Mononuclear cell (primary cell): ENCODE results near the gene AMOT. TPM values are rescaled to one million over a fixed set of nuclear protein-coding genes. Genes with fewer than 3 reads are reported as not detected.

Source experiments
- H3K27me3 ChIP-seq: 2 replicates; pipeline ENCODE4 v1.6.0; 2011; ENCODE audit warnings: low read length, control low read depth; ENCODE audit not compliant: insufficient read depth
- H3K4me1 ChIP-seq: 2 replicates; pipeline ENCODE4 v1.5.1; 2011; ENCODE audit warnings: mild to moderate bottlenecking, low read length, control low read depth; ENCODE audit not compliant: insufficient read depth
- H3K4me3 ChIP-seq: 2 replicates; pipeline ENCODE4 v1.5.1; 2011; ENCODE audit warnings: mild to moderate bottlenecking, low read length, moderate library complexity
- H3K9me3 ChIP-seq: 2 replicates; pipeline ENCODE4 v1.5.1; 2011; ENCODE audit warnings: low read depth, mild to moderate bottlenecking, control low read depth, low read length
- total RNA-seq: library from RNA; depleted of rRNA; stranded (reverse); fragments of >200 nt; gene quantifications from one replicate; pipeline ENCODE4 v1.2.3, GENCODE V29; 2012

The AMOT gene
- total RNA-seq, 1 donor = 0.52 TPM

DNA sequence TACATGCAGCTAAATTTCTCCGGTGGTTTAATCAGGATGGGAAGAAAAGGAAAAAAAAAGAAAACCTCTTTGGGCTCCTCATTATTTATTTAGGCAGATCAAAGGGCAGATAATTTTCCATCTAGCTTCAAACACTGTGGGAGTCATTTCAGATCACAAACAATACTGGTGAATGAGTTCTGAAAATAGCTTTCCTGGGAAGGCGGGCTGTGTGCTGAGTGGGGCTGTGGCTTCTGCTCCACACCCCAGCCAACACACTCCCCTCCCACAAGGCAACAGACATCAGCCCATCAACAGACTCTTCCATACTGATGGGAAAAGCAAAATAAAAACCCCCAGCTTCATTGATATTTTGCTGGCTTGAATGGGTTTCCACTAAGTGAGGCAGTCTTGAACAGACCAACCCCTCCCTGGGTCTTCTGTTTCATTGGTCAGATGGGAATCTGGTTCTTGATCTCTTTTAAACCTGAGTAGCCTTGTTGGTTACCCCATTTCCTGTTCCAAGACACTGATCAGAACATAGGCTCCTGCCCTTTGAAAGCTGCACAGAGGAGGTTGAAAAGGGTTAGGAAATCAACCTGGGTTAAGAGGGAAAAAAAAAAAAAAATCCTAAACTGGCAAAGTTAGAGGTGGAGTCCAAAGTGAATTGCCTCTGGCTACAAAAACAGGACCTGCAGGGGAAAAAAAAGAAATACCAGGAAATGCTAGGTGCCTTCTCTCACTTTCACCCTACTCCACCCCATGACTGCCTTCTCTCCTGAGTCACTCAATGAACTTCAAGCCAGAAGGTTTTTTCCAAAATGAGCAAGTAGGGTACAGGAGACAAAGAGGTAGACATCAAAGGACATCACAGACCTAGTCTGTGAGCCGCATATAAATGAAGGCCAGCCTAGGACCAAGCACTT, 20.0 kb downstream of the AMOT start:
- H3K27me3 ChIP-seq = no peaks in the 10 kb centered on the region
- no peak overlapping the region for H3K4me3 ChIP-seq
- no peaks in the 10 kb centered on the region for H3K4me1 ChIP-seq
- no peaks in the 10 kb centered on the region for H3K9me3 ChIP-seq

DNA sequence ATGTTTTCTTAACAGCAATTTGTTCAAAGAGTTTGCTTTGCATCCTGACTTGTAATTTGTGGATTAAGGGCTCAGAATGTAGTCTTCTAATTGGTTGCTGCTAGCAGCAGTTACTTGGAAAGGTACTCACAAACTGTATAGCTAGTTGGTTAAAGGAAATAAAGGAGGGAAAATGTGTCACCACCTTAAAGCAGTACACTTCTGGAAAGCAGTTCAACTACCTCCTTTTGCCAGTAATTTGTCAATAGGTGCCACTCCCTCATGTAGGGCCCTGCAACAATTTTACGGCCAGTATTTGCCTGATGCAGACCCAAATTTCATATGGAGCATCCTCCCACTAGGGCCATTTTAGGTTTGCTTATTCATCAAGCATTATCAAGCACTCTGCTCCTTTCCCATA, 20.8 kb downstream of the AMOT start:
- no peaks in the 10 kb centered on the region for H3K27me3 ChIP-seq
- no peaks in the 10 kb centered on the region for H3K9me3 ChIP-seq
- no peak overlapping the region for H3K4me3 ChIP-seq
- no peaks in the 10 kb centered on the region for H3K4me1 ChIP-seq

DNA sequence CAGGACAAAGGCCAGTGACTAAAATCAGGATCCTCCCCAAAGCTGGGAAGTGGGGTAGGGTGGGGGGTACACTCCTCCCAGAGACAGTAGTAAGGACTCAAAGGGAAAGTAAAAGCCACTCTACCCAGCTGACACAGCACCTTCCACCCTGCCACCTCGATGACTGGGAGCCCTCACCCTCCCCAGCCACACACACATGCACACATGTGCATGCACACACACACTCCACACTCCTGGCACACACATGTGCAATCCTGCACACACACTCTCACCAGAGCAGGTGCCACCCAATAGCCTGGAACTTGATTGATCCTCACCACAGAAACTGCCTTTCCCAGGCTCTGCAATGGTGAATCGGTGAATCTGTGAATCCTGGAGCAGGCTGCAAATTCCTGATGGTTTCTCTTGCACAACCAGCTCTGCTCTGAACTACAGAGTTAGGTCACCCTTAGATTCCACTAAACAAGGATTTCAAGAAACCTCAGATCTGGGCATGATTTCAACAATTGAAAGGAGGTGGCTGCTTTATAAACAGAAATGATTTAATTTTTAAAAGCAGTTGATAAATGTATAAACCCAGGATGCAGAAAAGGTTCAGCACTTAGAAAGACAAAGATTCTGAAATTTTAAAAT, 21.5 kb downstream of the AMOT start:
- Histone ChIP-seq H3K27me3 (no peaks in the 10 kb centered on the region), H3K9me3 (no peaks in the 10 kb centered on the region), H3K4me3 (no peak overlapping the region), H3K4me1 (no peaks in the 10 kb centered on the region)

DNA sequence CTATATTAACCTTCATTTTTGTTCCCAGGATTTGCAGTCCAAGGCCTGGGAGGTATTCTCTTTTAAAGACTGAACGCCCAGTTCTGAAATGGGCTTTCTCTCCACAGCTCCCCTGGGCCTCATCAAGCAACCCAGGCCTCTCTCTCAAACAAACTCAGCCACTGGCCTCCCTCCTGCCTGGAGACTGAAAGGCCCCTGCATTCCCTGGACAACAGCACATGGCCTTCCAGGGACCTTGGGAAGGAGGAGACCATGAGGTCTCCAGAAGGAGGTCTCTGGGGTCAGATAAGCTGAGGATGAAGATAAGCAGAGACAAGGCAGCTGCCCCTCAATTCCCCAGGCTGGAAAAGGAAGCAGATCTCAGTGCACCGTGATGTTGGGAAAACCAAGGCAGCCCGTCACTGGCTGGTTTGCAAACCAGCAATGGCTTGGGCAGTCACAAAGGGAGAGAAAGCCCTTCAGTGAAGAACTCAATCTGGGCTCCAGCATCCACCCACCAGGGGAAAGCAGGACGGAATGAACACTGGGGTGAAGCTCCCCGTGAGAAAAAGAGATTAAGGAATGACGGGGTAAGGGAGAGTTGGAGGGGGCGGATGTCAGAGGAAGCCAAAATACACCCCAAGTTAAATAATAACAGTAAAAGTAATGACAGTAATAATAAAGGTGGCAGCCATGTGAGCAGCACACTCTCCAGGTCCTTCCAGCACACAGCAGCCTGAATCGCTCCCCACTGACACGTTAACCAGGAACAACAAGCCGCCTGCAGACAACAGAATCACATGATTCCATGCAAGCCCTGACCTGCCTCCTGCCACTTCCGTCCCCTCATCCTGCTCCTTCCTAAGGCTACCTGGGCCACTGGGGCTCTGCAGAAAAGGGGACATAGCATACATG, 22.3 kb downstream of the AMOT start:
- Histone ChIP-seq H3K27me3 (no peaks in the 10 kb centered on the region), H3K4me1 (no peaks in the 10 kb centered on the region), H3K4me3 (no peak overlapping the region), H3K9me3 (no peaks in the 10 kb centered on the region)

DNA sequence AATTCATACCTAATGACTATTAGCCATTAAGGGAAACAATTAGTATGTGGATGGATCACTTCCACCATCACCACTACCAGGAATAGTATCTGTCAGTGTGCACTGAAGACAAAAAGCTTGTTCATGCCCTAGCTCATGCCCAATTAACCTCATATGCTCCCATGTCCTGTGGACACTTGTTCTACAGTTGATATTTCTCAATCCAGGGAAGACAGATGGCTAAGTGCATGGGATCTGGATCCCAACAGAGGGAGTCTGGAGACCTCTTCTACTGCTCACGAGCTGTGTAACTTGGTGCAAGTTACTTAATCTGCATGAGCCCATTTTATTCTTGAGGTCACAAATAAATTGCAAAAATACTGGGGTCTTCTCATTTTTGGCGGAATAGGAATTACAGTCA, 23.7 kb downstream of the AMOT start:
- Histone ChIP-seq H3K9me3 (no peaks in the 10 kb centered on the region), H3K27me3 (no peaks in the 10 kb centered on the region), H3K4me1 (no peaks in the 10 kb centered on the region), H3K4me3 (no peak overlapping the region)

DNA sequence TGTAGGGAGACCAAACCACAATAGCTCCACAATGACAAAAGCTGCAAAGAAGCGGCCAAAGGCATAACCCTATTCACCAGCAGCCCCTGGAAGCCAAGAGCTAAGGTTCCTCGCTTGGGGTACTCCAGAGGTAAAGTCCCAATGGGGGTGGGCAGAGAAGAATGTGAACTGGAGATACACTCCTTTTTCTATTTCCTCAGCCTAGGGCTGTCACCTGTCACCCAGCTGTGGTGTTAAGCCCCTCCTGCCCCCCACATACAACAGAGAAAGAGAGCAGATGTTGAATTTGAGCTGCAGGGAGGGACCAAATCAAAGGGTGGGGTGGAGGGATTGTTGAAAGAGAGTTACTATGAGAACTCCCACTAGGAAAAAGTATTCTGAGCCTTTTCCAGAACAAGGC, 26.1 kb downstream of the AMOT start:
- Histone ChIP-seq H3K4me1 (no peaks in the 10 kb centered on the region), H3K9me3 (no peaks in the 10 kb centered on the region), H3K4me3 (no peak overlapping the region), H3K27me3 (no peaks in the 10 kb centered on the region)

DNA sequence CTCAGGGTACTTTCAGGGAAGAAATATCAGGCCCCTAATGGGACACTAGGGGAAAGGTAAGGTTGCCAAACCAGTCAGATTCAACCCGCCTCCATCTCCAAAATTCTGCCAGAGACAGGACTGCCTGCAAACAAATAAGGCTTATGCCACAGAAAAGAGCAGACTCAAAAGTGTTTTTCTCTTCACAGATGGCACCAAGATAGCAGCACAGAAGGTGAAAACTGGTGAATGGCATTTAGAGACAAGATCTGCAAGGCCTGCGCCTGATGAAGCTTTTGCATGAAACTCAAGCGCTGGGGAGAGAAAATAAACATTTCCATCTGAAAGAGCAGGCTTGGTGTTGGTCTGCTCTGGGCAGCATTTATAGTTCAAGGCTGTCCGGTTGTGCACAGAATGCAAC, 27.9 kb downstream of the AMOT start:
- no peak overlapping the region for H3K4me3 ChIP-seq
- H3K4me1 ChIP-seq = no peaks in the 10 kb centered on the region
- H3K27me3 ChIP-seq = no peaks in the 10 kb centered on the region
- no peaks in the 10 kb centered on the region for H3K9me3 ChIP-seq

DNA sequence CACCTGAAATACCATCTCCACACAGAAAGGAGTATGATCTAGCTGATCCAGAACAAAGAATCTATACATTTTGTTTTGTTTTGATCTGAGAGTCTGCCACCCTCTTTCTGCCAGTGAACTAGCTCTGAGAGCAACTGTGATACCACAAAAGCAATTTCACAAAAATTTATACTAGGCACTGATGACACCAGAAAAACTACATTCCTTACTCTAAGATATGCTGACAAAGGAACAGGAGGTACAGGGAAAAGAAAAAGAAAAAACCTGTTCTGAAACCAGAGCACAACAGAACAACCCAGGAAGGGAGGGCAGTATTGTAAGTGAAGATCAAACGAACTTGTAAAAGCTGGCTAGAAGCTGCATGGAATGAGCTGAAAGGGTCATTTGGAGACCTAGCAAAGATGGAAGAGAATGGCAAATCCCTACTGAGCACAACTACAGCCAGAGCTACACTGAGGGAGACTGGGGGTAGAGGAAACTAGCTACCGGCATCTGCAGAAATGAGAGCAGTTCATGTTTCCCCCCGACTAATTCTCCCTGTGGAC, 31.9 kb downstream of the AMOT start:
- H3K9me3 ChIP-seq = no peaks in the 10 kb centered on the region
- H3K27me3 ChIP-seq = no peaks in the 10 kb centered on the region
- H3K4me3 ChIP-seq = no peak overlapping the region
- no peaks in the 10 kb centered on the region for H3K4me1 ChIP-seq

DNA sequence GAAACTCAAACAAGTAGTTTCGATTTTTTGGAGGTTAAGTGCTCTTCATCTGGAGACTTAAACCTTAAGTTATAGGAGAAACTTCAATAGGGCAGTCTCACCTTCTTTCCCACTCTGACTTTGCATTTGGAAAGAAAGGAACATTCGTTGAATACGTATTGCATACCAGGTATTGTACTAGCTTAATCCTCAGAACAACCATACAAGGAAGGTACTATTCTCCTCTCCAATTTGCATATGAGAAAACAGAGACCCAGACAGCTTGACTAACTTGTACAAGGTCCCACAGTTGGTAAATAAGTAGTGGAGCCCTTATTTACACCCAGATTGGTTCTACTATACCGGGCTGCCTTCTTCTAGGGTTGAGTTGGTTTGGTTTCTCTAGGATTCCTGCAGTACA, 32.6 kb downstream of the AMOT start:
- no peaks in the 10 kb centered on the region for H3K9me3 ChIP-seq
- H3K4me3 ChIP-seq = no peak overlapping the region
- H3K4me1 ChIP-seq = no peaks in the 10 kb centered on the region
- H3K27me3 ChIP-seq = no peaks in the 10 kb centered on the region

DNA sequence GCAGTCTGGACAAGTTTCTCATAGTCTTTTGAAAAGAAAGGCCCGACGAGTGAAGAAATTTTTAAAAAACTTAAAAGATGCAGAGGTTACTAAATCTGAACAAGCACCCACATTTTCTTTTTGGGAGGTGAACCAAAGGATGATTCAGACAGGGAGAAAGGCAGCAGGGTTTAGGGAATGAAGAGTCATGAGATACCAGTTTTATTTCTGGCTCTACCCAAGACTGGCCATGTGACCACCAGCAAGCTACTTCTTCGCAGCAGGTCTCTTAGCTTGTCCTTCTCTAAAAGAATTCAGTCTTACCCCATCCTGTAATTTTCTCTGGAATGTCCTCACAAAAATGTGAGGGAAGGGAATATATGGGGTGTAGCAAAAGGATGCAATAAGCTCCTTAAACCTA, 37.6 kb downstream of the AMOT start:
- Histone ChIP-seq H3K4me1 (no peaks in the 10 kb centered on the region), H3K9me3 (no peaks in the 10 kb centered on the region), H3K4me3 (no peak overlapping the region), H3K27me3 (no peaks in the 10 kb centered on the region)

DNA sequence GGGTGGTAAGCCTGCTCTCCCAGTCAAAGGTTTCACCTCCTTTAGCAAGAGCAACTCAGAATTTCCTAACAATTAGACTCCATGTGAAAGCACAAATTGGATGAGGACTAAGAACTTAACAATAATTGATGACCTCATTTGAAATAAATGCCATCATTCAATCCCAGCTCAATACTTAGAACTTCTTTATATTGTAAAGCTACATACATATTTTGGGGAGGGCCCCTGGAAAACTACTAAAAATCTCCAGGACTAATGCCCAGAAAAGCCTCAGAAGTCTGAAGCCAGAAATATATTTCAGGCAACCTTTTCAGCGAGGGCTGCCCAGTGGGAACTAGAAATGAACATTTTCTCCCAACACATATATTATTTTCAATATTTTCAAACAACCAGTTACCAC, 38.1 kb downstream of the AMOT start:
- Histone ChIP-seq H3K4me3 (no peak overlapping the region), H3K9me3 (no peaks in the 10 kb centered on the region), H3K27me3 (no peaks in the 10 kb centered on the region), H3K4me1 (no peaks in the 10 kb centered on the region)

DNA sequence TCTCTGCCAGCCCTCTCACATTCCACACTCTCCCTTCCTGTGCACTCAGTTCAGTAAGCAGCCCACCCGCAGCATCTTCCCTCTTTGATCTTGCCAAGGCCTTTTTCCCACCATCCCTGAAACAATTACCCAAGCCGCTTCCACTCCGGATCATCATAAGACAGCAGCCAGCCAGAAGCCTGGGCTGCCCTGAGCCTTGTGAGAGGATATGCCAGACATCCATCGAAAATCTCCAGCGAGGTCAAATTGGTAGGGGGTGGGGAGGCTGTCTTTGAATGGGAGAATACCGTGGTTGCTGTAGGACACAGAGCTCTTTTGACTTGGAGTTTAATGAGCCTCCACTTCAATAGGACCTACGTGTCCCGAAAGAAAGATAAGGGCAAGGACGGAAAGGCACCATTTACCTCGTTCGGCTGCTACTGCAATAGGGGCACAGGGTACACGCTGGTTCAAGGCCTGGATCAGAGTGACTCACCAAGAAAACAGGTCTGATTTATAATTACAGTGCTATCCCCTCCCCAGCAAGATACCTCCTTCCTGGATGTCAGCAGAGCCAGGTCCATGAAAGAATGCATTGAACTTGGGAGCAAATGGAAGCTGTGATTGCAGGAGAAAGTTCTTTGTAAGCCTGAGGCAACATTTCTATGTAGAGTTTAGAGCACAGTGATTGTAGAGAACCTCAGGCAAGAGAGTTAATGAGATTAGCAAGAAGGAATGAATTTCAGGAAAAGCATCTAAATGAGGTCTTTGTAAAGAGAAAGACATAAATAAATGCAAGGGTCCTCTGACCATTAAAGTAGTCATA, 39.5 kb downstream of the AMOT start:
- Histone ChIP-seq H3K9me3 (no peaks in the 10 kb centered on the region), H3K27me3 (no peaks in the 10 kb centered on the region), H3K4me1 (no peaks in the 10 kb centered on the region), H3K4me3 (no peak overlapping the region)

DNA sequence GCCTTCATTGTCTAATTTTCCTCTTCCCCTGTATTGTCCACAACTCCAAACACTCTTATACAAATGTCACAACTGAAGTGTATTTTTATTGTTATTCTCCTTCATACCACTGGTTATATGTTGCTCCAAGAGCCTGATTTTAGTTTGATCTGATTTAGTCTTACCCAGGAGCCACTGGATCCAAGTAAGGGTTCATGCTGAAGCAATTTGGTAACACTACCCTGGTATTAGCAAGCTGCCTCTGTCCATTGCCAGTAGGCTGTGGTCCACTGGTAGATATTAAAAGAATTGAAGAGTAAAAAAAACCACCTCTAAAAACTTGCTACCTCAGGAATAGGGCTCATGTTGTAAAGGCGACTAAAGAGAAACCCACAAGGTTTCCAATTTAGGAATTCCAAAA, 41.2 kb downstream of the AMOT start:
- H3K27me3 ChIP-seq = no peaks in the 10 kb centered on the region
- H3K4me1 ChIP-seq = no peaks in the 10 kb centered on the region
- no peaks in the 10 kb centered on the region for H3K9me3 ChIP-seq
- H3K4me3 ChIP-seq = no peak overlapping the region

DNA sequence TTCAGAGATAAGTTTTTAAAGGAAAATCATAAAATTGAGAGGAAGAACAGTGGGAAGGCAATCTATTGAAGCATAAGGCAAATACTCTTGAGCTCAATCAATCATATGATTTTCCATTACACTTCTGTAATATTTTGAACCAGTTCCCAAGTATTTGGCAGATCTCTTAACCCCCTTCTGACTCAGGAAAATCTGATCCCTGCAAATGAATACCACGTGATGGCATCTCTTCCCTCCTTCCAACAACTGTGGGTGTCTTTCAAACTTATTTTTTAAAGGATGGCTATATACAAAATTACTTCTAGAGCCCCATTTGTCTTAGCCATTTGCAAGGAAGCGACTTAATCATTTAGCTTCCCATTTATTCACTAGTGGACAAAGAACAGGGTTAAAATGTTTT, 41.9 kb downstream of the AMOT start:
- no peaks in the 10 kb centered on the region for H3K27me3 ChIP-seq
- no peak overlapping the region for H3K4me3 ChIP-seq
- no peaks in the 10 kb centered on the region for H3K4me1 ChIP-seq
- H3K9me3 ChIP-seq = no peaks in the 10 kb centered on the region
